Measurements from ENCODE around the gene IP6K3.

DNA sequence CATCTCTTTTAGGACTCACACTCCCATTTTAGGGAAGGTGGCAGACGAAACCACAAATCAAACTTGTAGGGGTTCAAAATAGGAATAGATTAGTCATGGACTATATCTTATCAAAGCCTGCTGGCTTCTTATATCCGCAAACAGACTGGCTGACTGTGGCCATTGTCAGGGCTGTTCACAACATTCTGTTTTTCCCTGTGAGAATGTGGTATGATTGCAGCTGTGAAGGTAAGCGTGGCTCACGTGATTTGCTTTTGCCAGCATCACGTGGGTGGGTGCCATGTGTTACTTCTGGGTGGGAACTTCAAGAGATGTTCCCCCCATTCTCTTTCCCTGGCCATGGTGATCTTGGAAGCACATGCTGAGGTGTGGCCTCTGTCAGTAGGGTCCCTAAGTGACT is 5.9 kb downstream of the IP6K3 start:
- TF ChIP-seq, protein P1, sequence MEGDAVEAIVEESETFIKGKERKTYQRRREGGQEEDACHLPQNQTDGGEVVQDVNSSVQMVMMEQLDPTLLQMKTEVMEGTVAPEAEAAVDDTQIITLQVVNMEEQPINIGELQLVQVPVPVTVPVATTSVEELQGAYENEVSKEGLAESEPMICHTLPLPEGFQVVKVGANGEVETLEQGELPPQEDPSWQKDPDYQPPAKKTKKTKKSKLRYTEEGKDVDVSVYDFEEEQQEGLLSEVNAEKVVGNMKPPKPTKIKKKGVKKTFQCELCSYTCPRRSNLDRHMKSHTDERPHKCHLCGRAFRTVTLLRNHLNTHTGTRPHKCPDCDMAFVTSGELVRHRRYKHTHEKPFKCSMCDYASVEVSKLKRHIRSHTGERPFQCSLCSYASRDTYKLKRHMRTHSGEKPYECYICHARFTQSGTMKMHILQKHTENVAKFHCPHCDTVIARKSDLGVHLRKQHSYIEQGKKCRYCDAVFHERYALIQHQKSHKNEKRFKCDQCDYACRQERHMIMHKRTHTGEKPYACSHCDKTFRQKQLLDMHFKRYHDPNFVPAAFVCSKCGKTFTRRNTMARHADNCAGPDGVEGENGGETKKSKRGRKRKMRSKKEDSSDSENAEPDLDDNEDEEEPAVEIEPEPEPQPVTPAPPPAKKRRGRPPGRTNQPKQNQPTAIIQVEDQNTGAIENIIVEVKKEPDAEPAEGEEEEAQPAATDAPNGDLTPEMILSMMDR (IDR thresholded peaks at IDR 0.05; ENCODE audit: low read depth, low read length) = no peak
- TF ChIP-seq POLR2A (IDR thresholded peaks at IDR 0.05; ENCODE audit: extremely low read depth, insufficient read length) = no peak
